Esophagus squamous epithelium (tissue), 4 donors: Measurements from ENCODE around the gene NDUFS4.

Experiments used
- CTCF ChIP-seq, 6 experiments: fragments of 450-650 bp in 4 of 6; fragments of 200-600 bp in 2 of 6; sonication (generic) in 2 of 6; IDR thresholded peaks; one replicate each; pipeline ENCODE4 v1.5.1; 2016 to 2019; ENCODE audit warnings: antibody characterized with exemption in 6 of 6, mild to moderate bottlenecking in 4 of 6, moderate library complexity in 4 of 6
- POLR2A ChIP-seq, 4 donors: fragments of 450-650 bp; IDR thresholded peaks; one replicate each; pipeline ENCODE4 v1.6.1; 2017; ENCODE audit warnings: antibody characterized with exemption in 4 of 4, mild to moderate bottlenecking in 4 of 4, moderate library complexity in 3 of 4

- TF ChIP-seq CTCF (IDR thresholded peaks at IDR 0.05) (no peak), POLR2A (IDR thresholded peaks at IDR 0.05) (no peak)
Observed at GRCh38 chr5:53557386-53557785, 3.1 kb upstream of the NDUFS4 start.
